KOPT-K1 (cell line): ENCODE measurements around the gene ZNF529.
A peak's percentile ranks its signal among the peaks of the same experiment; 100 is the strongest.

Experiments
- H3K27ac ChIP-seq: fragments of 200-600 bp; sonication (generic); 2 replicates; pipeline ENCODE4 v1.5.1; 2016; ENCODE audit warnings: antibody characterized with exemption, mild to moderate bottlenecking, low read depth, low read length; ENCODE audit not compliant: poor library complexity, severe bottlenecking
- H3K36me3 ChIP-seq: fragments of 200-600 bp; sonication (generic); 2 replicates; pipeline ENCODE4 v1.5.1; 2017; ENCODE audit warnings: antibody characterized with exemption, mild to moderate bottlenecking, low read length, moderate library complexity; ENCODE audit not compliant: insufficient read depth
- H3K9me3 ChIP-seq: fragments of 200-600 bp; sonication (generic); 2 replicates; pipeline ENCODE4 v1.5.1; 2017; ENCODE audit warnings: antibody characterized with exemption, low read length, mild to moderate bottlenecking; ENCODE audit not compliant: insufficient read depth, poor library complexity, severe bottlenecking

The ZNF529 gene

DNA sequence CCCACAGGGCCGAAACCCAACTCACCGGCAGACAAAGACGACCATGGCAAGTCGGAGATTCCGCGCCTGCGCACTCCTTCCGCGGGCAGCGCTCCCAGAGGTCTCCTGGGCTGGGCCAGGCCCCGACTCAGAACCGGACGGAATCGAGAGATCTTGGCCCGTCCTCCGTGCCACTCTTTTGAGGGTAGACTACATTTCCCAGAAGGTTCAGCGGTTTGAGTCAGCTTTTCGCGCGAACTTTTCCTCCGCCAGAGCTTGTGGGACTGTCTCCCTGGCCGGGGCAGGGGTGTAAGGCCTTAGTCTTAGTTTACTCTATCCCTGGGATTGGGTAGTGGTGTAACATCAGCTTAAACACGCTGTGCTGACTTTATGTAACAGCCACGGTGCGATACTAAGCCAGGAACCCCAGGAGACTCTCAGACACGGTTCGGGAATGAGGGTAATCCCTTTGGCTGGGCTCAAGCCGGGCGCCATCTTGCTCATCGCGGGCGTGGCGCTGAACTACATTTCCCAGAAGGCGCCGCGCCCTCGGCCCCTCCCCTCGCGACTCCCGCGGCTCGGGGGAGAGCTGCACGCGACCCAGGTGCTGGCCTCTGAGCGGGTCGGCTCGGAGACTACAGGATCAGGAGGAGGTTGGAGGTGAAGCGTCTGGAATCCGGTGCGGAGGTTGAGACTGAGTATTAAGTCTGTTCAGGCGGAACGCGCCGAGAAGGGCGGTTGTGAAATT lies 44.7 kb downstream of the ZNF529 start, which contains the start of gene ZNF260:
Gene ZNF260 (minus strand): TSS at position 78 of the 727 bp plus-strand sequence. CDS start 13,033 bp downstream, outside the sequence.
- Histone ChIP-seq H3K9me3 (peaks cover 44% of the 10 kb centered on the region), H3K27ac (peak within 1 kb of the TSS; percentile 75), H3K36me3 (peaks cover 28% of the 10 kb centered on the region)

DNA sequence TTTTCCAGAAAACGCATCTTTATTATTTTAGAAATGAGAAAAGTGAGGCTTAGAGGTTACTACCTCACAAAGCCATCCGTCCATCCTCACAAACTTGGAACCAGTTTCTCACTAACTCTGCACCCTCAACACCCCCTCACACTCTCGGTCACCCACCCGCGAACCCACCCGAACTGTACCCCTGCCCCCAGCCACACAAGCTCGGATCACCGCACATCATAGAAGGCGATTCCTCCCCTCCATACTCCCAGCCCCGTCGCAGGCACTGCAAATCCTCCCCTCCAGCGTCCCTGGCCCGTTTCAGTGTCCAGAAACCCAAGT lies 45.3 kb downstream of the ZNF529 start:
- H3K9me3 ChIP-seq = peaks cover 44% of the 10 kb centered on the region
- H3K36me3 ChIP-seq = peaks cover 34% of the 10 kb centered on the region
- H3K27ac ChIP-seq = peak overlapping the region; percentile 75

DNA sequence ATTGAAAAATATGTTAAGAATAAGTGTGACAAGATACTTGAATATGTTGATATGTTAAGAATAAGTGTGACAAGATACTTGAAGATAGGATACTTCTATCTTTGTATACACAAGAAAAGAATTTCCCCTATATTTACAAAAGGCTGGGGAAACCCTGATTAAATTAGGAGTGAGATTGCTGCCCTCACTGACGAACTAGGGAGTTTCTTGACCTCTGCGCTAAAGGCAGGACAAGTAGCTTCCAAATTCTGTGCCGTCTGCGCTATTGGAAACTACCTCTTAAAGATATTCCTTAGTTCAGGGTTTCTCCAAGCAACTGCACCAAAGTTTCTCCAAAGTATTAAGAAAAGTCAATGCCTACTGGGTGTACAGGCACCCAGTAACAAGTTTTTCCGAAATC lies 45.8 kb downstream of the ZNF529 start:
- H3K27ac ChIP-seq = peak overlapping the region; percentile 75
- H3K36me3 ChIP-seq = peaks cover 38% of the 10 kb centered on the region
- peaks cover 44% of the 10 kb centered on the region for H3K9me3 ChIP-seq

DNA sequence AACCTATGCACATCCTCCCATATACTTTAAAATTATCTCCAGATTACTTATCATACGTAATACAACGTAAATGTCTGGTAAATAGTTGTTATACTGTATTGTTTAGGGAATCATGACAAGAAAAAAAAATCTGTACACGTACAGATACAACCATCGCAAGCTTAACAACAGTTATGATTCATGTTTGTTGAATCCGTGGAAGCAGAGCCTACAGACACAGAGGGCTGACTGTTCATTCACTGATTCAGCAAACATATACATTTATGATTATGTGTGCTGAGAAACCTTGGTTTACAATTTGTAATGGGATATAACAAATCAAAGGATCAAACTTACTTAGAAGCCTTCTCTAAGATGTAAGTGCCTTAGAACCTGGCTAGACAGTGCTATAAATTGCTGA lies 46.5 kb downstream of the ZNF529 start:
- no peak overlapping the region for H3K27ac ChIP-seq
- peaks cover 48% of the 10 kb centered on the region for H3K9me3 ChIP-seq
- H3K36me3 ChIP-seq = peaks cover 45% of the 10 kb centered on the region

DNA sequence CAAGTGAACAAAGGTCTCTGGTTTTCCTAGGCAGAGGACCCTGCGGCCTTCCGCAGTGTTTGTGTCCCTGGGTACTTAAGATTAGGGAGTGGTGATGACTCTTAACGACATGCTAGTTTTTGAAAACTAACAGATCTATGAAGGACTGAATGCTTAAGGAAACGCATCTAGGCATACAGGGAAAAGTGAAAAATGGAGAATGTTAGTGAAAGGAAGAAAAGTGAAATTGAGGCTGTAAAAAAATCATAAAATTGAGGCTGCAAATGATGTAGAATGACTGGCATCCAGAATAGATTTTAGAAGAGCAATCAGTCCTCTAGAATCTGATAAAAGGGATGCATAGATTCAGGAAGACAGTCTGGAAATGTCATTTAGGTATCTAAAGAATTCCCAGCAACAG lies 48.5 kb downstream of the ZNF529 start:
- Histone ChIP-seq H3K36me3 (peaks cover 65% of the 10 kb centered on the region), H3K9me3 (peaks cover 63% of the 10 kb centered on the region), H3K27ac (no peak overlapping the region)

DNA sequence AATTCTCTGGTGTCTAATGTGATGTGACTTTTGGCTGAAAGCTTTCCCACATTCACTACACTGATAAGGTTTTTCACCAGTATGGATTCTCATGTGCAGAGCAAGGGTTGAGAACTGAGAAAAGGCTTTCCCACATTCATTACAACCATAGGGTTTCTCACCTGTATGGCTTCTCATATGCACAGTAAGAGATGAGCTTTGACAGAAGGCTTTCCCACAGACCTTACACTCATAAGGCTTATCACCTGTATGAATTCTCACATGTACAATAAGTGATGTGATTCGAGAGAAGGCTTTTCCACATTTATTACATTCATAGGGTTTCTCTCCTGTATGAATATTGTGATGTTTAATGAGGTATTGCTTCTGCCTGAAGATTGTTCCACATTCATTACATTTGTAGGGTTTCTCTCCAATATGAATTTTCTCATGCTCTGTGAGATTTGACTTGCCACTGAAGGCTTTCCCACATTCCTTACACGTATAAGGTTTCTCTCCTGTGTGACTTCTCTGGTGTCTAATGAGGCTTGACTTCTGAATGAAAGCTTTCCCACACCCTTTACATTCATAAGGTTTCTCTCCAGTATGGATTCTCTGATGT lies 59.0 kb downstream of the ZNF529 start:
- peaks cover 100% of the 10 kb centered on the region for H3K9me3 ChIP-seq
- H3K27ac ChIP-seq = no peak overlapping the region
- peaks cover 76% of the 10 kb centered on the region for H3K36me3 ChIP-seq

DNA sequence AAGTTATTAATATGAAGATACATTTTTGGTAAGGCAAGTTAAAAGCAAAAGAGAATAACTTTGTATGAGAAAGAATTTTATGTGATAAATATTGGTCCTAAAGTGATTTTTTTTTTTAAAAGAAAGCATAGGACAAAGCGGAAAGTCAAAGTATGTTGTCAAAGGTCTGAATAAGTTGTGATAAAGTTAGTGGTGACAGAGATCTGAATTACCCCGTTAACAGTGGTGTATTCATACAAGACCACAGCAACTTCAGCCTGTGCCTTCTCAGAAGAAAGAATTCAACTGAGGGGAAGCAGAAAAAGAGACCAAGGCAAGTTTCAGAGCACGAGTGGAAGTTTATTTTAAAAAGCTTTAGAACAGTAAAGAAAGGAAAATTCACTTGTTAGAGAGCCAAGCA lies 64.8 kb downstream of the ZNF529 start:
- H3K36me3 ChIP-seq = peaks cover 18% of the 10 kb centered on the region
- H3K9me3 ChIP-seq = peaks cover 98% of the 10 kb centered on the region
- H3K27ac ChIP-seq = no peak overlapping the region

- H3K36me3 ChIP-seq = no peaks in the 10 kb centered on the region
- H3K27ac ChIP-seq = no peak overlapping the region
- peaks cover 82% of the 10 kb centered on the region for H3K9me3 ChIP-seq
These were observed 71.1 kb downstream of the ZNF529 start for GRCh38 chr19:36501973-36502372.

- H3K36me3 ChIP-seq = no peaks in the 10 kb centered on the region
- no peak overlapping the region for H3K27ac ChIP-seq
- H3K9me3 ChIP-seq = peaks cover 64% of the 10 kb centered on the region
These were observed 76.1 kb downstream of the ZNF529 start for GRCh38 chr19:36497001-36497400.
